K562 (cell line): Measurements from ENCODE around the gene HSDL1. TPM values are rescaled to one million over a fixed set of nuclear protein-coding genes. Genes with fewer than 3 reads are reported as not detected.

Experiments
- ATAC-seq: fragments of 200-7000 bp; cut with Tn5 transposase; 3 replicates; pipeline ENCODE4 v1.9.1; 2020; ENCODE audit warnings: moderate library complexity
- BruUV-seq: library from RNA; stranded (reverse); fragments of 400-500 nt; replicated peaks from 2 replicates; lab custom pipeline; 2021; lab: Mats Ljungman, UMichigan
- CTCF ChIA-PET: fragments of 300-600 bp; formaldehyde crosslinking; extraction: SDS; loops from one replicate; lab custom pipeline; 2021; ENCODE audit warnings: low intra/inter-chr PET ratio; lab: Yijun Ruan, JAX
- POLR2A ChIA-PET: fragments of 300-600, 350-650 bp; sonication (Branson Sonifier 250); formaldehyde crosslinking; extraction: SDS; loops from one replicate; lab custom pipeline; 2021; ENCODE audit warnings: antibody characterized with exemption, inconsistent platforms; lab: Yijun Ruan, JAX
- DNase-seq, 4 experiments: peaks; one replicate each; pipeline versions ENCODE4 v3.0.0 to v3.0.0-alpha.2; 2011 to 2018; ENCODE audit warnings: low spot score in 3 of 4, mixed read lengths in 3 of 4; ENCODE audit errors: extremely low read depth in 1 of 4
- FAIRE-seq: peaks from 2 replicates; lab custom pipeline; 2011; peaks lifted over from hg19 to GRCh38; lab: Jason Lieb, UNC
- H2AFZ ChIP-seq: 2 replicates; pipeline ENCODE4 v1.6.0; 2011; ENCODE audit warnings: low read depth, low read length, control low read depth, inconsistent platforms
- H3K27ac ChIP-seq: fragments of 200-600 bp; 3 replicates; pipeline ENCODE4 v1.8.0; 2011; ENCODE audit warnings: low read depth, mild to moderate bottlenecking, control low read depth, inconsistent platforms, low read length, moderate library complexity, mixed read lengths; ENCODE audit errors: extremely low read depth
- H3K27me3 ChIP-seq, 2 experiments: fragments of 300-600 bp in 1 of 2; 2 replicates in 1 of 2; 3 replicates in 1 of 2; pipeline versions ENCODE4 v1.6.0 to v1.8.0; 2011; ENCODE audit warnings: inconsistent platforms in 2 of 2, low read length in 2 of 2, mild to moderate bottlenecking in 1 of 2, mixed read lengths in 1 of 2, moderate library complexity in 1 of 2; ENCODE audit not compliant: control insufficient read depth in 2 of 2, insufficient read depth in 2 of 2
- H3K36me3 ChIP-seq: fragments of 300-600 bp; 3 replicates; pipeline ENCODE4 v1.8.0; 2011; ENCODE audit warnings: mild to moderate bottlenecking, low read length, inconsistent platforms; ENCODE audit not compliant: control insufficient read depth, insufficient read depth
- H3K4me1 ChIP-seq, 2 experiments: fragments of 200-600 bp in 1 of 2; replicated peaks in 1 of 2; 2 replicates in 1 of 2; 3 replicates in 1 of 2; pipeline versions ENCODE4 v1.5.1 to v1.8.0; 2011; ENCODE audit warnings: inconsistent platforms in 2 of 2, low read length in 2 of 2, mild to moderate bottlenecking in 1 of 2, mixed read lengths in 1 of 2, moderate library complexity in 1 of 2; ENCODE audit not compliant: control insufficient read depth in 2 of 2, insufficient read depth in 2 of 2
- H3K4me2 ChIP-seq: 2 replicates; pipeline ENCODE4 v1.6.1; 2011; ENCODE audit warnings: low read length, control low read depth, inconsistent platforms, mixed read lengths; ENCODE audit not compliant: insufficient read depth
- H3K4me3 ChIP-seq: fragments of 200-600 bp; sonication (generic), shearing (Covaris generic); 2 replicates; pipeline ENCODE4 v1.5.1; 2016; ENCODE audit warnings: control low read depth, inconsistent platforms
- H3K79me2 ChIP-seq: fragments of 200-600 bp; 3 replicates; pipeline ENCODE4 v1.8.0; 2011; ENCODE audit warnings: low read length, inconsistent platforms; ENCODE audit not compliant: control insufficient read depth, insufficient read depth
- H3K9ac ChIP-seq, 2 experiments: 2 replicates each; pipeline versions ENCODE4 v1.6.0 to v1.6.1; 2011; ENCODE audit warnings: low read depth in 2 of 2, low read length in 2 of 2, control low read depth in 1 of 2, inconsistent platforms in 1 of 2, mild to moderate bottlenecking in 1 of 2, mixed read lengths in 1 of 2; ENCODE audit not compliant: insufficient read depth in 1 of 2
- H3K9me1 ChIP-seq: one replicate; pipeline ENCODE4 v1.6.0; 2011; ENCODE audit warnings: inconsistent platforms, mild to moderate bottlenecking, low read length, moderate library complexity; ENCODE audit not compliant: control insufficient read depth, insufficient read depth
- H3K9me3 ChIP-seq: replicated peaks from 2 replicates; pipeline ENCODE4 v1.5.1; 2011; ENCODE audit warnings: low read depth, low read length, inconsistent platforms; ENCODE audit not compliant: control insufficient read depth, insufficient read depth
- H4K20me1 ChIP-seq: replicated peaks from 2 replicates; pipeline ENCODE4 v1.6.1; 2011; ENCODE audit warnings: low read length, inconsistent platforms, mixed read lengths; ENCODE audit not compliant: control insufficient read depth, insufficient read depth
- BDP1 ChIP-seq: IDR thresholded peaks from 3 replicates; pipeline ENCODE4 v1.6.1; 2011; ENCODE audit not compliant: insufficient read length, insufficient read depth
- BHLHE40 ChIP-seq: IDR thresholded peaks from 2 replicates; pipeline ENCODE4 v1.6.1; 2011; ENCODE audit warnings: low read length, improper control_type of control experiment
- CREBBP ChIP-seq: IDR thresholded peaks from one replicate; pipeline ENCODE4 v1.6.1; 2012; ENCODE audit warnings: low read depth, mild to moderate bottlenecking, control low read depth, inconsistent platforms, low read length
- ETS2 ChIP-seq: IDR thresholded peaks from 2 replicates; pipeline ENCODE4 v1.6.1; 2016; ENCODE audit warnings: borderline replicate concordance, missing genetic modification characterization, mild to moderate bottlenecking, moderate library complexity, missing compliant biosample characterization; ENCODE audit not compliant: poor library complexity, severe bottlenecking
- HMBOX1 ChIP-seq: sonication (generic); IDR thresholded peaks from 2 replicates; pipeline ENCODE4 v1.6.1; 2016
- IRF1 ChIP-seq: sonication (generic); formaldehyde crosslinking; IDR thresholded peaks from 2 replicates; pipeline ENCODE4 v1.8.0; 2022; ENCODE audit warnings: missing genetic modification reagents, mild to moderate bottlenecking, borderline replicate concordance
- PRMT5 ChIP-seq: sonication (generic); formaldehyde crosslinking; IDR thresholded peaks from 2 replicates; pipeline ENCODE4 v1.5.0; 2020; ENCODE audit warnings: missing genetic modification reagents
- ZFPM2 ChIP-seq: fragments of 250-450 bp; sonication (Bioruptor Pico); IDR thresholded peaks from 2 replicates; pipeline ENCODE4 v1.5.1; 2022; ENCODE audit warnings: mild to moderate bottlenecking
- WGBS: fragments of 100-300 bp; shearing (Covaris generic); methylation state at CpG from one replicate; pipeline ENCODE4 v1.1.6; 2016; ENCODE audit warnings: low coverage, mixed read lengths; ENCODE audit not compliant: insufficient coverage; ENCODE audit errors: missing lambda C conversion rate; 5-methylcytosine and 5-hydroxymethylcytosine counted together
- in situ Hi-C: fragments of 300-500 bp; cut with MboI; formaldehyde crosslinking; loops from 4 replicates; pipeline ENCODE4 v1.15.0; 2018; ENCODE audit warnings: inconsistent platforms, mixed read lengths
- intact Hi-C: fragments of 100-400 bp; cut with micrococcal nuclease; formaldehyde crosslinking; loops from 2 replicates; pipeline ENCODE4 v1.14.2; 2022
- polyA plus RNA-seq, 8 experiments: library from polyadenylated mRNA; depleted of rRNA in 4 of 8; stranded (reverse) in 5 of 8; unstranded in 3 of 8; fragments of >200 nt; fragmentation: Nextera tagmentation in 2 of 8; fragmentation: Illumina TruSeq in 1 of 8; extraction: Ambion mirVana in 2 of 8; extraction: Trizol in 1 of 8; gene quantifications; 2 replicates each; pipeline versions ENCODE4 v1.2.1 to v1.2.3, GENCODE V29; 2011 to 2014; ENCODE audit warnings: inconsistent platforms in 1 of 8, missing spikeins in 1 of 8
- total RNA-seq, 7 experiments: library from RNA; depleted of rRNA in 6 of 7; stranded (reverse); fragments of >200 nt in 6 of 7; fragmentation: Illumina TruSeq in 2 of 7; extraction: Trizol in 2 of 7; gene quantifications; 2 replicates each; pipeline versions ENCODE4 v1.2.1 to v1.2.3, GENCODE V29; 2011 to 2021; ENCODE audit warnings: low replicate concordance in 1 of 7

Gene HSDL1
- total and polyA plus RNA-seq, 9 of the 15 experiments (the other 6 are each of a cell fraction or from before 2014, with no cell fraction given) = 14.8 to 41.2 (median 27.7) TPM

DNA sequence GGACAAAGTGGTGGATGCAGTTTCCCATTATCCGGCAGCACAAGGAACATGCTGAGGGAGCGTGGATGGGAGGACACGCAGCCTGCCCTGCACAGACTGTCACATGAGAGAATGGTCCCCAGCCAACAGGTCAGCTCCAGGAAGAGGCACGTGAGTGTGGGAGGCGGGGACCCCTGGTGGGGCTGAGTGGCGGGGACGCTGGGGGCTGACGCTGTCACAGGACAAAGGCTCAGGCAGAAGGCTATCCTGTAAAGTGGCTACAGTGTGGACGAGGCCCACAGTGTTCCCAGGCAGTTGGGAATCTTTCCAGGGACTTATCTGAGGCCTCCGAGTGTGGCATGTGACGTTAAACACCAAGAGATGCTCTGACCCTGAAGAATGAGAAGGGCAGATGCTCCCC is 58.6 kb downstream of the HSDL1 start:
- ATAC-seq = 0 out of 3 replicates have a peak, but pooled peaks have one; percentile 20
- Histone ChIP-seq H3K79me2 (no peaks in the 10 kb centered on the region), H3K9ac (no peak overlapping the region), H3K4me1 (peaks cover 0 to 3% of the 10 kb centered on the region in 2 experiments; a peak in 1 of 5 replicates), H3K36me3 (peaks cover 90% of the 10 kb centered on the region), H3K4me3 (no peak overlapping the region), H3K27me3 (no peaks in the 10 kb centered on the region), H3K27ac (no peak overlapping the region), H3K9me1 (no peaks in the 10 kb centered on the region), H4K20me1 (no peaks in the 10 kb centered on the region), H3K9me3 (no peaks in the 10 kb centered on the region), H2AFZ (no peak overlapping the region), H3K4me2 (no peak overlapping the region)
- TF ChIP-seq IRF1 (CRISPR knock-in tag) (no peak), PRMT5 (CRISPR knock-in tag) (no peak), BHLHE40 (peak; percentile 22; the same call in 1 of the 2 replicates)
- FAIRE-seq = no peak
- intact Hi-C loops (loop anchor here (10.0 kb wide), 1 partner anchor 398 kb away; no protein-coding TSS in a partner anchor), in situ Hi-C loops (no loop called here)
- POLR2A ChIA-PET = interaction anchor here (0.7 to 2.0 kb wide), 5 partner anchors 11 to 451 kb away, joined by 3 to 4 read pairs (median 4); partner anchors contain the start of gene MBTPS1
- BruUV-seq = no TSS peak
- 70% methylated on average over 11 of the region's 11 CpGs for WGBS
- peak in 2 of 4 experiments; percentile 29 to 32 for DNase-seq
- CTCF ChIA-PET = no interaction called here

DNA sequence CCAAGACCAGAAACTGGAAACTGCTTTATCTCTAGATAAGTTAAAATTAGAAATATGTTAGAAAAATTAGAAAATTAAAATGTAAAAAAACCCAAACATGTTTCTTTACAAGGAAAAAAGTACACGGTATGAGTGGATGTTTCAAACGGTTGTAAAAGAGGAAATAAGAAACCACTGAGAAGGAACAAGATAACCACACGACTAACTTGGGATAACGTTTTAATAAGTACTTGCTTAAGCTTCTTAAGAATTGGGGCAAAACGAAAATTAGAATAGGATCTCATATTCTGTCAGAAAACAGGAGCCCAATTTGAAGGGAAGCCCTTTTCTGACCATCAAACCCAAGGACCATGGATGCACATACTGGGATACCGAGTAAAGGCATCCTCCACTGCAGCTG is 59.2 kb downstream of the HSDL1 start:
- POLR2A ChIA-PET = interaction anchor here (0.5 to 2.0 kb wide), 5 partner anchors 30 to 451 kb away, joined by 3 to 4 read pairs (median 4); partner anchors contain the start of gene MBTPS1

More for the DNA sequence above, 59.2 kb downstream of the HSDL1 start:
- Histone ChIP-seq H3K27me3 (no peaks in the 10 kb centered on the region), H3K4me1 (peaks cover 0 to 3% of the 10 kb centered on the region in 2 experiments; a peak in 1 of 5 replicates), H3K4me2 (no peak overlapping the region), H3K9ac (no peak overlapping the region), H3K9me3 (no peaks in the 10 kb centered on the region), H3K27ac (no peak overlapping the region), H4K20me1 (no peaks in the 10 kb centered on the region), H2AFZ (no peak overlapping the region), H3K36me3 (peaks cover 90% of the 10 kb centered on the region), H3K4me3 (no peak overlapping the region), H3K9me1 (no peaks in the 10 kb centered on the region), H3K79me2 (no peaks in the 10 kb centered on the region)
- 15% methylated on average over 6 of the region's 6 CpGs for WGBS
- DNase-seq (no peak), FAIRE-seq (no peak), ATAC-seq (no peak)
- CTCF ChIA-PET = interaction anchor here (2.2 to 3.0 kb wide), 2 partner anchors 88 to 101 kb away, joined by 10 to 26 read pairs; partner anchors contain the start of gene TAF1C
- TF ChIP-seq CREBBP (no peak), HMBOX1 (peak; percentile 49; the same call in 1 of the 2 replicates), ZFPM2 (CRISPR knock-in tag) (no peak), ETS2 (no peak), BDP1 (no peak)
- no TSS peak for BruUV-seq
- in situ Hi-C loops (no loop called here), intact Hi-C loops (loop anchor here (2.0 to 10.0 kb wide), 2 partner anchors 59 to 399 kb away; partner anchors contain the start of genes DNAAF1 and HSDL1)
